Activated CD8-positive, alpha-beta memory T cell treated with anti-CD3 and anti-CD28 coated beads for 36 hours (primary cell): Measurements from ENCODE around the gene ERBB4. TPM values are rescaled to one million over a fixed set of nuclear protein-coding genes. Genes with fewer than 3 reads are reported as not detected.

Source experiments
- CTCF ChIA-PET: fragments of 350-600 bp; sonication (Branson Sonifier 250); formaldehyde crosslinking; loops from one replicate; lab custom pipeline; 2021; ENCODE audit warnings: antibody characterized with exemption; lab: Charles Lee
- POLR2A ChIA-PET: fragments of 350-600 bp; sonication (Branson Sonifier 250); formaldehyde crosslinking; loops from one replicate; lab custom pipeline; 2021; ENCODE audit warnings: antibody characterized with exemption; lab: Charles Lee
- total RNA-seq, 2 experiments: library from RNA; stranded (reverse); gene quantifications; one replicate each; pipeline ENCODE4 v1.2.3, GENCODE V29; 2021

The ERBB4 gene
- total RNA-seq, 2 experiments from 2014 or later = not detected

DNA sequence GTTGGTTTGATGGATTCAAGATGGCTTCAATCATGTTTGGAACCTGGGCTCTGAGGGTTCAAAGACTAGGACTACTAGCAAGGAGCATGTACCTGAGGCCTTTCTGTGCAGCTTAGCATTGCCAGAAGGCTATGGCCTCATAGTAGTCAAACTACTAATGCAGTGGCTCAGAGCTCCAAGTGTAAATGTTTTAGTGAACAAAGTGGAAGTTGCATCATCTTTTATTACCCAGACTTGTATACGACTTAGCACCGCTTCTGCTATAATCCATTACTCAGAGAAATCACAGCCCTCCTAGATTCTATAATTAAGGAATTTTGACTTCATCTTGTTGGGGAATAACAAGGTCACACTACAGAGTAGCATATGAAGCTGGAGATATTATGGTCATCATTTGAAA lies 210.5 kb downstream of the ERBB4 start:
- ChIA-PET POLR2A (no interaction called here), CTCF (no interaction called here)

DNA sequence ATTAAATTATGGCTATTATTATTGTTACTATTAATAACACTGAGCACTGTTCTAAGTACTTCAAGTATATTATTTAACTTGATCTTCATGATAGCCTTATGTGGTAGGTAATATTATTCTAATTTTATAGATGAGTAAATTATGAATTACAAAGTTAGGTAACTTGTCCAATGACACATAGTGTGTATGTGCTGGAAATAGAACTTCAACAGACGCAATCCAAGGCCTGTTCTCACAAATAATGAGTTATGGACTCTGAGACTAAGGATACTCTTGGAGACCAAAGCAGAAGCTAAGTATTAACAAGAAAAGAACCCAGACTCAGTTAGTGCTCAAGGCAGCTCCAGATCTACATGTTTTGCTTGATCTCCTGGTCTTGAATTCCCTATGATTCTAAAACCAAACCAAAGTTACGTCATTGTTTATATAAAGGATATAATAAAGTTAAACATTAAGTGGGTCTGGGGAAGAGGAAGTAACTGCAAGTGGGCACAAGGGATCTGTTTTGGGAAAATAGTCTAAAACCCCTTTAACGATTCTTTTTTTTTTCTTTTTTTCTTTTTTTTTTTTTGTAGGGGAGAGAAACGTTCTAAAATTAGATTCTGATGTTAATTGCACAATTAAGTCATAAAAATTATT lies 211.3 kb downstream of the ERBB4 start:
- CTCF ChIA-PET = no interaction called here
- POLR2A ChIA-PET = no interaction called here

DNA sequence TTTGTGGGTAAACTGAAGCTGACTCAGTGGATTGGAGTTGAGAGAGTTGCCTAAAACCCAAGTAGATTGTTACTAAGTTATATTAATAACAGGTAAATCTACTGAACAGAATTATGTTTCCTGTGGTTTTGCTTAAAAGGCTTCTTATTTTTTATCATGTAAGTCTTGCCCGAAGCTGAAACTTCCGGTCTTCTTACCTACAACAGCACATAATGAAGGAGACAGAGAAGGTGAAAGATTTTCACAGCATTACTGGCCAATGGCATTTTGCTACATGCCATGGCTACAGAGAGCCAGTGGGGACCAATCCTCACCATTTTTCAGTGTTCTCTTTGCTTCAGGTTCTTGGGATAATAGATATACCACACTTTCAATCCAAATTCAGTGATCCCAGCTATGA lies 220.0 kb downstream of the ERBB4 start:
- POLR2A ChIA-PET = no interaction called here
- CTCF ChIA-PET = no interaction called here

DNA sequence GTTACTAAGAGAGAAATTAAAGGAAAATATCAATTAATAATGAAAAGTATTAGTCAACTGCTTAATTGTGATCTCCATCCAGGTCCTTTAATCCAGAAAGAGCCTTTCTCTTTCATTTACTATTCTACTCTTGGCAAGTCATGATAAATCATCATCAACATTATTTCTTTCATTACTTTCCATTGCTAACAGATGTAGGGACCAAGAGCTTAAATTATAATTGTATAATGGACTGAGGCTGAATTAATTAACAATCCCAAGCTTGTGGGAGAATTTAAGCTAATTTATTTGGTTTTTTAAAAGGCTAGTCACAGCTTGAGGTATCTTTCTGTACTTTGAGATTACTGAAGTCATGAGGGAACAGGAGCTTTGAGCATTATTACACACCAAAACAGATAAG lies 223.9 kb downstream of the ERBB4 start:
- ChIA-PET CTCF (interaction anchor here (0.6 kb wide), 1 partner anchor 30 kb away, joined by 3 read pairs; no protein-coding TSS in a partner anchor), POLR2A (no interaction called here)

DNA sequence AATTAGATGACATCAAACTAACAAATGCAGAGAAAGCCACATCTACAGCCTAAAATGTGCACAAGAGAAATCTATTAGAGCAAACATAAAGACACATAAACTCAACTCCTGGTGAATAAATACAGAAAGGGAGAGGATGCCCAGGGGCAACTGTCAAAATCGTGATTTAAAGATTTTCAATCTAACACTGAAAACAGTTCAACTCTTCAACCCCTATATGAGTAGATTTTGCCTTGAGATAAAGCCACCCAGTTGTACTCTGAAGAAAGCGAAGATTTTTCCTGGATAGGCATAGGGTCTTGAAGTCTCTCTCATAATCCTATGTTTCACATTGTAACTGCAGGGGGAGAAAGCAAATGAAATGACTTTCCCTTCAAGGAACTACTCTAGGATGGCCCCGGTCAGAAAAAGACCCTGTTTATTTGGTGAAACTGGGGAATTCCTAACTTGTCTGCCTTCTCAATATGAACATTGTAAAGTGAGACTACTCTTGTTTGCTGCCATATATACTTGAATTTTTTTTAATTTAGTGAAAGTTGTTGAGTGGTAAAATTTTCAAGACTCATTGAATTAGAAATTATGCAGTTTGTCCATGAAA lies 226.7 kb downstream of the ERBB4 start:
- ChIA-PET POLR2A (no interaction called here), CTCF (no interaction called here)

DNA sequence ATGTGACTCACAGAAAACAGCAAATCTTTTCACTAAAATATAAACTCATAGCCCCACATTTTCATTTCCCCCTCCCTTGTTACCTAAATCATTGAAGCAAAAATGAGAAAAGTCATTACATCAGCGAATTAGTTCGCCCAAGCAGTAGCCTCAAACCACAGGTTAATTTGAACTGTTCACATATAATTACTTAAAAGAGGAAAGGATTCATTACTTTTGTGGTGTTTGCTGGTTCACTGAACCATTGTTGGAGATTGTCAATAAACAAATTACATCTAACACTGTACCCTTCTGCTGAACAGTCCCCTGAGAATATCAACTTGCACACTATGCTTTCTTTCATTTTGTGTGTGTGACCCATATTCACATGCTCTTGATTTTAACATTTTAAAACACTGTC lies 238.7 kb downstream of the ERBB4 start:
- ChIA-PET POLR2A (no interaction called here), CTCF (no interaction called here)

DNA sequence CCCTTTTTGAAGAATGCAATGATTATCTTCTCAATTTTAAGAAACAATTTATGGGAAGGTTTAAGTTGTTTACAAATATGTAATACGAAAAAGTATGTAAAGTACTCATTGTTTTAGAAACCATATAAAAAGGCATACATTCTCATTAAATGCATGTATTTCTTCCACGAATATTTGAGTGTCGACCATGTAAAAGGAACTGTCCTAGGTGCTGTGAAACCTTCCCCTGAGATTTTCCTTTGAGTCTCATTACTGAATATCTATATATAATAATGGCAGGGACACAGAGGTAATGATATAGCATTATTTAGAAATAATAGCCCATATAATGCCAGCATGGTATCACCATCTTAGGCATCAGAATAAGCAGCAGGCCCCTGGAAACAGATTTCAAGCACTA lies 239.3 kb downstream of the ERBB4 start:
- ChIA-PET POLR2A (no interaction called here), CTCF (no interaction called here)

DNA sequence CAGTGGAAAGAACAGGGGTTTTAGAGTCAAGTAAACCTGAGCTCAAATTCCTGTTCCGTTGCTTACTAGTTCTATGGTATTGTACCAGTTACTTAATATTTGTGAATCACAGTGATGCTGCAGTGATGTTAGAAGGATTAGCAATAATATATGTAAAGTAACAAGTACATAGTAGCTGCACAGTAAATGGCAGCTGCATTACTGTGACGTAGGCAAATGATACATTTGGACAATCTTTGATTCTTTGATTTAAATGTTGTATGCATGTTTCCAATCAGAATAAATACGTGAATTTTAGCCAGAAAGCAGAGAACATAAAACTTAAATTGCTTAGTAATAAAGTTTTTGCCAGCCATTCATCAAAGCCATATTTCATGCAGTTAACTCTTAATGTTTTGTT lies 243.0 kb downstream of the ERBB4 start:
- POLR2A ChIA-PET = no interaction called here

DNA sequence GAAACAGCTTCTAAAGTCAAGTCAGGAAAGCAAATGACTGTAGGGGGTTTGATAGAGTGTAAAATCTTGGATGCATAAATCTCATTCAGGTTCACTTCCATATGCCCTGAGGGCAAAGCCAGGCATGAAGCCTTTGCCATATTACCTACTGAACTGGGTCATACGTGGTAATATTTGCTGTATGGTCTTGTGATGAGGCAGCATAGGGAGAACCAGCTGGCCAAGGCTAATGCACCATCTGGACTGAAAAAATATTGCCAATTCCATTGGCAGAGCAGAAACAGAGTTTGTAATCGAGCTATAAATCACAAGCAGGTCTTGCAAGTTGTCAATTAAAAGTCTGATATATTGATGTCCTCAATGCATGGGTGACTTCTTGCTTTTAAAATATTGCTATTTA lies 243.8 kb downstream of the ERBB4 start:
- ChIA-PET POLR2A (no interaction called here), CTCF (no interaction called here)

More for the DNA sequence above, 243.0 kb downstream of the ERBB4 start:
- CTCF ChIA-PET = no interaction called here

DNA sequence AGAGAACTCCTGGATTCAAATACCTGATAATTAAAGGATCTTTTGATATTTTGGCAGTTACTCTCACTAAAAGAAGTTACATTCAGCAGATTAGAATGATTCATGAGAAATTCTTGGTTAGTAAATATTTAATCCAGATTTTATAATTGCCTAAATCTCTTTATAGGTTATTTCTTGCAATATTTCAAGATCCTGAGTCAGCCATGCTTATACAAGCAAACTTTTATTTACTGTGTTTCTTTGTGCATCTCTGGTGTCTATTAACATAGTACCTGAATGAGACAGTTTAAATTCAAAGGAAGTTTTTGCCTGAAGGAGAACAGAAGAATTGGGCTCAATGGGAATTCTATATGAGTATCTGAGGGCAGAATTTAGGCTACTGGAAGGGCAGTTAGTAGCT lies 249.3 kb downstream of the ERBB4 start:
- CTCF ChIA-PET = no interaction called here
- POLR2A ChIA-PET = no interaction called here

DNA sequence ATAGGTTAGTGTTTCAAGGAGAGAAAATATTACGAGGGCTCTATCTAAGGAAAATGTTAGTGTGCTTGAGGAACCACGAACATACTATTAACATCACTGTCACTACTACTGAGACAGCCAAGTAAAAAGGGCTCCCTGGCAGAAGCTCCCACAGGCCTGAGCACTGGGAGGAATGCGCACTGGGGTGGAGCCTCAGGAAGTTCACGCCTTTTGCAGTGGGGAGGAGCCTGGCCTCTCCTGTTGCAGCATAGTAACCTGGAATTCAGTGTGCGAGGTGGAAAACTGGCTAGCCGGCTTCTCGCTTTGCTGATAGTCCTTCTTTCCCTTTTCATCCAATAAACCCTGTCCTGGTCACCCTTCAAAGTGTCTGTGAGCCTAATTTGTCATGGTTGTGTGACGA lies 250.3 kb downstream of the ERBB4 start:
- CTCF ChIA-PET = no interaction called here

DNA sequence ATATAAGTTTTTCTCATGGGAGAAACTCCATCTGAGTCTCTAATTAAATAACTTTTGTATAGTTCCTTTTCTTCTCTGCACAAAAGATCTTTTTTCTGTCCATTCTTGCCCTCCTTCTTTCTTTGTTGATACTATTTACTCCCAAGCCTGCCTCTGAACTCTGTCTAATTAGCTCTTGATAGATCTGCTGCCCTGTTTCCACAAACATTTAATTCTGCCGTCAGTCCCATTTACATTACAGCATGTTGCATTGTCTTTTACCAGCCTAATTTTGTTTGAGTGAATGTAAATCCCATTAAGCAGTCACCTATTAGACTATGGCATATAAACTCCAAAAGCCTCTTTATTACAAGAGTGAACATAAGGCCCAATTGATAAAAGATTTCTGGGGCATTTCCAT lies 254.4 kb downstream of the ERBB4 start:
- ChIA-PET POLR2A (no interaction called here), CTCF (no interaction called here)

More for the DNA sequence above, 250.3 kb downstream of the ERBB4 start:
- POLR2A ChIA-PET = no interaction called here

DNA sequence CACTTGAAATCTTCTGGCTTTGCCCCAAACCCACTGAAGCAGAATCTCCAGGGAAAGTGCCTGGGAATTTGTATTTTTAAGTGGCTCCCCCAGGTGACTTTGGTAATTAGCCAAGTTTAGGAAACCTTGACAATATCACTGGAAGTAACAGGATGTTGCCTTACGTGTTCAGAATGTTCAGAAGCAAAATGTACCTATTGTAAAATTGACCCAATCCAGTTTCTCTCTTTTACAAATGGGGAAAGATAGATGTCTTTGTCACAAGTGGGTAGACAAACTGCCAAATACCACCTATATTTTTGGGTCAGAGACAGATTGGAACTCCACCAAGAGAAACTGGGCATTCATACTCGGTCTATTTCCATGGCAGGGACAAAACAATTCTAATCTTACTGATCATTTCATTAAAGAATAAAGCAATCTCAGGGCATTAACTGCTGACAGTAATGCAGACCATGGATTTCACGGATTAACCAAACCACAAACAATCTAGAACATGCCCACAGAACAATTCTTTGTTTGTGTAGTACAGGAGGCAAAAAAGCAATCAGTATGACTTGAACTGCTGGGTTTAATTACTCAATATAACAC lies 255.8 kb downstream of the ERBB4 start:
- ChIA-PET POLR2A (no interaction called here), CTCF (no interaction called here)

DNA sequence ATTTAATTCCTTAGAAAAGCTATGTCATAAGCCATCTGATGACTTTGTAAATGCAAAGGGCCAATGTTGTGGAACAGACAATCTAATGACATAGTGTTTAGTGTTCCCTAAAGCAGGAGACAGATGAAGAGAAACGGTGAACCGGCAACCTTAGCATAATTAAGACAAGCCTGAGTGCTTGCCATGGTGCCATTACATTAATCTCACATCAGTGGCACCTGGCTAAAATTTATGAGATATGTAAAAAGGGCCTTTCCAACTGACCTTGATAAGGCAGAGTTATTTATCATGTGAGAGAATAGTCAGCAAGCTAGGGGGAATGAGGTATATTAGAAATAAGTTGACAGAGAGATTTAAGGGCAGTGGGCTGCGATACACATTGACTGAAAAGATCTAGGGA lies 261.8 kb downstream of the ERBB4 start:
- ChIA-PET POLR2A (no interaction called here), CTCF (no interaction called here)

DNA sequence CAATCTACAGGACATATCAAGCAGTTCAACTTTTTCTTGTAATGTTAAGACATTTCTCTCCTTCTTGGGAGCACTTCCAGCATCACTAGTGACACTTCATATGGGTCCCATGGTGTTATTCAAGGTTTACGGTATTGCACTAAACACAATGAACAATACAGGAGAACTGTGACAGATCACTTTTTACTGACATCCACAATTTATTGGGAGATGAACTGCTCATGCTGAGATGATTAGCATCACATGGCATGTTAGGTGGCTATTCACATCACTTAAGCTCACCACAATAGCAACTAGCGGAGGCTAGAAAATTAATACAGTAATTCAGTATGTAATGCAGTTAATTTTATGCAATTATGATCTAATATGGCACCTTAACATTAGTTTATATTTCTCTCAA lies 264.4 kb downstream of the ERBB4 start:
- POLR2A ChIA-PET = no interaction called here
- CTCF ChIA-PET = no interaction called here

DNA sequence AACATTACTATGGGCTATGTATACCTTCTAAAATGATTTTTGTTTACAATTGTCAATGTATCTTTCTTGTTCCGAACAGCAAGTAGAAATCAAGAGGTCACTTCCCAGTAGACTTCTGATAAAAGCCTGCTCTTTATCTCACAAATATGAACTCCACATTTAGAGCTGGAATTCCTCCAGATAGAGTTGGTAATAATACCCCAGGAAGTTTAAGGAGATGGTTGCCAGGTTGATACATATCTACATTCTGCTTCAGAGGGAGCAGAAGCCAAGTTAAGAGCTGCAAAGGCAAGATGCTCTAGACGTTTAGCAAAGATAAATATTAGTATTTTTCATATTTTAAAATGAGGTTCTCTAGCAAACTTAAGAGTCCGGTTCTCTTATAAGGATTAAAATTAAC lies 267.0 kb downstream of the ERBB4 start:
- CTCF ChIA-PET = no interaction called here
- POLR2A ChIA-PET = no interaction called here

DNA sequence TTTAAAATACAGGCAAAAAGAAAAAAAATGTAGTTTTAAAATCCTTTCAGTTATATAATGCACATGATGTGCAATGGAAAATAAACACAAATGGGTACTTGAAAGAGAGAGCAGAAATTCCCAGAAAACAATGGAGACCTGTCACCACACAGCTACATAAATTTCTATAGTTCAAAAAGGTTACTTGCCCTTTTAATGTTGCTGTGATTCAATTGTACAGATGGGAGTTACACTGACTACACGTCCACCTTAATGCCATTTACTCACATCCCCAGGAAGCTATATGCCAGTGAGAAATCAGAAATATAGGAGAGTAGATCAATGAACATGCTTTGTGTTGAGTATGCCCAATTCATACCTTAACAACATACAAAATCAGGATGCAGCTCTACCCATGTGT lies 269.6 kb downstream of the ERBB4 start:
- POLR2A ChIA-PET = no interaction called here

DNA sequence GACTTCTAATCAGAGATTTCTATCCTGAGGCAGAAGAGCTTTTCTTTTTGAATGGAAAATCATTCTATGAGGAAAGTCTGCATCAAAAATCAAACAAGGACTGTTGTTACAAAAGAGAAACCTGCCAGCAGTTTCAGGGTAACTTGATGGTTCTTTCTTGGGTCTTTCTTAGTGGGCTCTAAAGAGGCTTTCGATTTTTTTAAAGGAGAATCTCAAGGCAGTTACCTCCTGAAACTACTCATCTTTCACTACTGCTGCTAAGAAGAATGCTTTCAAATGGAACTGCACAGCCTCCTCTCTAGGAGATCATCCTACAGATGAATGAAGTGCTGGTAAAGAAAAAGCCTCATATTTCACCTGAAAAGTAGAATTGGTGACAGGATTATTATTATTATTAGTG lies 272.3 kb downstream of the ERBB4 start:
- ChIA-PET POLR2A (no interaction called here), CTCF (no interaction called here)

More for the DNA sequence above, 269.6 kb downstream of the ERBB4 start:
- CTCF ChIA-PET = no interaction called here

DNA sequence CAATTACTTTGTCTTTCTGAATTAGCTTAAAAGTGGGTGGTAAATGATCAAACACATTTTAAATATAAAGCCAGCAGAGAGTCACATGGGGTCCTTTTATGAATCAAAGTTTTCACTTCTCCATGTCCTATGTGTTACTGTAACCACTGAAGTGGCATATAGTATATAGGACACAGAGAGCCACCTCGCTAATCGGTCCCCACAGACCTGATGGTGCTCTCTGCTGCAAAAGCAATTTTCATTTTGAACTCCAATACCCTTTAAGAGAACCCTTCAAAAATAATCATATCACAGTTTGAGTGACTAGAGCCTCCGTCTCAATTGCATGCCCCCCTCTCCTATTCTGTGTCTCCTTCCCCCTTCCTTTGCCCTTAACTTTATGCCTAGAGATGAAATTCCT lies 272.8 kb downstream of the ERBB4 start:
- ChIA-PET CTCF (no interaction called here), POLR2A (no interaction called here)

DNA sequence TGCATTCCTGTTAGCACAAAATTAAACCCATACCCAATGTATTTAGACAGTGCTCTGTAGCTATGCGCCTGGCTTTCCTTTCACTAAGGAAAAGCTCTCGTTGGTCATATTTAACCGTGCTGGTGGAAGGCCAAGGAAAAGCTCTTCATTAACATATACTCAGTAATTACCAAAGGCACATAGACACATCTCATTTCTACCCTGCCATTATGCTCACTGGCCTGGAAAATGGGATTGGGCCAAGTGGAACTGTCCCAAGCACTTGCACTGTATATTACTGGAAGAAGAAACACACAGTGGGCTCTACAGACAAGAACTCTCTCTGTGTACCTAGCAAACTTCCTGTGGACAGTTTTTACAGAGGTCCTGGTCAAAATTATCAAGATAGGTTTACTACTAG lies 274.4 kb downstream of the ERBB4 start:
- ChIA-PET POLR2A (no interaction called here), CTCF (no interaction called here)

DNA sequence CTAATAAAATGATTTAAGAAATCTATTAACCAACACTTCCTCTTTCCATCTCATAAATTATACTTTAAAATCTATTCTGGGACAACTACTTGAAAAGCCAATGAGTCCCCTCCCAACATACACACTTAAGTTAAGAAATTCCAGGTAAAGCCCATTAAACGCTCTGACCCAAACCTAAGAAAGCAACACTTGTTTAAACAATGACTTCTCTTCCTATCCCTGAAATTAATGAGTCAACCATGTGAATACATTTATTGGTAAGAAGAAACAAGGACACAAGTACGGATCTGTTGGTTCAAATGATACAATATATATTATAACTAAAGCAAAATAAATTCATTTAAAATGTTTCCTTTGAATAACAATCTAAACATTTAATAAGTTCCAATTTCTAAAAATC lies 279.4 kb downstream of the ERBB4 start:
- CTCF ChIA-PET = no interaction called here
- POLR2A ChIA-PET = no interaction called here
